A673 (cell line): ENCODE data around the gene PPP1R12A. TPM values are rescaled to one million over a fixed set of nuclear protein-coding genes. Genes with fewer than 3 reads are reported as not detected.

Experiments
- Bru-seq: library from RNA; stranded (reverse); fragments of 400-500 nt; gene quantifications from one replicate; lab custom pipeline; 2021; lab: Mats Ljungman, UMichigan
- BruChase-seq, 2 experiments: library from RNA; stranded (reverse); fragments of 400-500 nt; gene quantifications; one replicate each; lab custom pipeline; 2021; lab: Mats Ljungman, UMichigan
- BruUV-seq: library from RNA; stranded (reverse); fragments of 400-500 nt; replicated peaks from 2 replicates; lab custom pipeline; 2021; lab: Mats Ljungman, UMichigan
- CTCF ChIA-PET: fragments of 300-600 bp; sonication (Branson Sonifier 250); formaldehyde crosslinking; loops from one replicate; lab custom pipeline; 2022; ENCODE audit warnings: antibody characterized with exemption; lab: Charles Lee
- POLR2A ChIA-PET: fragments of 300-600 bp; sonication (Branson Sonifier 250); formaldehyde crosslinking; loops from one replicate; lab custom pipeline; 2022; ENCODE audit warnings: antibody characterized with exemption; ENCODE audit not compliant: low non-redundant PET; lab: Charles Lee
- DNase-seq: peaks from one replicate; pipeline ENCODE4 v3.0.0-alpha.2; 2015; ENCODE audit warnings: low spot score
- H3K27ac ChIP-seq: fragments of 200-600 bp; sonication (generic); 2 replicates; pipeline ENCODE4 v1.5.1; 2016; ENCODE audit warnings: mixed run types, low read depth, mild to moderate bottlenecking, mixed read lengths, antibody characterized with exemption, low read length; ENCODE audit not compliant: poor library complexity, severe bottlenecking
- H3K27me3 ChIP-seq: fragments of 200-600 bp; sonication (generic); replicated peaks from 2 replicates; pipeline ENCODE4 v1.6.1; 2017; ENCODE audit warnings: mixed run types, low read depth, mild to moderate bottlenecking, mixed read lengths, antibody characterized with exemption, low read length; ENCODE audit not compliant: insufficient read depth, poor library complexity
- H3K36me3 ChIP-seq: fragments of 200-600 bp; sonication (generic); 2 replicates; pipeline ENCODE4 v1.6.1; 2016; ENCODE audit warnings: mixed run types, mild to moderate bottlenecking, mixed read lengths, antibody characterized with exemption, low read length; ENCODE audit not compliant: insufficient read depth, poor library complexity, severe bottlenecking
- H3K4me1 ChIP-seq: fragments of 200-600 bp; sonication (generic); 2 replicates; pipeline ENCODE4 v1.6.1; 2017; ENCODE audit warnings: mixed run types, mild to moderate bottlenecking, mixed read lengths, antibody characterized with exemption, low read length; ENCODE audit not compliant: insufficient read depth, poor library complexity, severe bottlenecking
- H3K4me3 ChIP-seq: fragments of 200-600 bp; sonication (generic); 2 replicates; pipeline ENCODE4 v1.5.1; 2016; ENCODE audit warnings: low read depth, mixed run types, mild to moderate bottlenecking, mixed read lengths, low read length; ENCODE audit not compliant: poor library complexity, severe bottlenecking
- H3K9me3 ChIP-seq: fragments of 200-600 bp; sonication (generic); 2 replicates; pipeline ENCODE4 v1.6.1; 2016; ENCODE audit warnings: mixed run types, low read depth, mild to moderate bottlenecking, mixed read lengths, antibody characterized with exemption, low read length; ENCODE audit not compliant: poor library complexity, severe bottlenecking
- CTCF ChIP-seq: fragments of 300-800, 200-600 bp; sonication (generic); conservative IDR thresholded peaks from 2 replicates; pipeline ENCODE4 v1.5.1; 2017; ENCODE audit warnings: low read depth, mild to moderate bottlenecking, antibody characterized with exemption, low read length, moderate library complexity, mixed read lengths
- EZH2 ChIP-seq: fragments of 200-600 bp; sonication (generic); IDR thresholded peaks from 2 replicates; pipeline ENCODE4 v1.6.1; 2017; ENCODE audit warnings: borderline replicate concordance, low read depth, mild to moderate bottlenecking, mixed read lengths, antibody characterized with exemption, low read length; ENCODE audit not compliant: poor library complexity, severe bottlenecking
- intact Hi-C: fragments of 100-400 bp; cut with micrococcal nuclease; formaldehyde crosslinking; loops from one replicate; pipeline ENCODE4 v1.10.0; 2022; ENCODE audit not compliant: unreplicated experiment
- long read RNA-seq: library from polyadenylated mRNA; stranded (forward); transcript quantifications from one replicate; pipeline ENCODE4 v2.0.0, GENCODE V29; 2022
- total RNA-seq: library from RNA; stranded (reverse); gene quantifications from 2 replicates; pipeline ENCODE4 v1.2.3, GENCODE V29; 2021

PPP1R12A gene
- 80.8 and 81.2 TPM in 2 replicates for total RNA-seq
- Bru-seq, nascent RNA, result percentile 94 among the genes with signal in this experiment
- BruChase-seq, experiment 1, labeled RNA remaining after a 2-hour chase, result percentile 87 among the genes with signal in this experiment
- percentile 77 among the genes with signal in this experiment for BruChase-seq, experiment 2, labeled RNA remaining after a 6-hour chase
- long read RNA-seq, partial matches to known transcripts, result 64 of 78 reads
- long read RNA-seq, other reads (novel, unspliced or antisense), result 14 of 78 reads

GRCh38 chr12:79935021-79935623, at the start of gene PPP1R12A:
TSS of gene PPP1R12A (minus strand) at chr12:79935097. CDS start at chr12:79934931, 166 bp downstream.
- no TSS peak for BruUV-seq
- CTCF ChIA-PET, result no interaction called here

GRCh38 chr12:79983986-79984620, 49.2 kb upstream of the PPP1R12A start:
- no peaks in the 10 kb centered on the region for H3K4me1 ChIP-seq
- DNase-seq, result no peak
- no peaks in the 10 kb centered on the region for H3K36me3 ChIP-seq
- H3K27ac ChIP-seq, result no peak overlapping the region
- TF ChIP-seq EZH2 (no peak), CTCF (no peak)
- BruUV-seq, result no TSS peak
- H3K27me3 ChIP-seq, result no peaks in the 10 kb centered on the region
- no peak overlapping the region for H3K4me3 ChIP-seq
- intact Hi-C loops, result no loop called here
- ChIA-PET POLR2A (interaction anchor here (0.5 kb wide), 1 partner anchor 269 kb away, joined by 4 read pairs; no protein-coding TSS in a partner anchor), CTCF (no interaction called here)
- no peaks in the 10 kb centered on the region for H3K9me3 ChIP-seq

More at GRCh38 chr12:79935021-79935623, at the start of gene PPP1R12A:
- peak within 1 kb of the TSS; percentile 94 for H3K4me3 ChIP-seq
- POLR2A ChIA-PET, result no interaction called here
- H3K27me3 ChIP-seq, result no peaks in the 10 kb centered on the region
- no peaks in the 10 kb centered on the region for H3K36me3 ChIP-seq
- intact Hi-C loops, result no loop called here
- peak within 1 kb of the TSS; percentile 87 for H3K27ac ChIP-seq
- H3K9me3 ChIP-seq, result no peaks in the 10 kb centered on the region
- DNase-seq, result peak; percentile 98
- TF ChIP-seq EZH2 (no peak), CTCF (no peak; the same call in 1 of the 2 replicates)
- peaks cover 21% of the 10 kb centered on the region for H3K4me1 ChIP-seq

GRCh38 chr12:79983492-79983891, 48.6 kb upstream of the PPP1R12A start:
- CTCF ChIA-PET, result no interaction called here
- H3K27me3 ChIP-seq, result no peaks in the 10 kb centered on the region
- no TSS peak for BruUV-seq
- POLR2A ChIA-PET, result no interaction called here
- H3K4me1 ChIP-seq, result no peaks in the 10 kb centered on the region
- no peaks in the 10 kb centered on the region for H3K9me3 ChIP-seq
- H3K36me3 ChIP-seq, result no peaks in the 10 kb centered on the region
- H3K27ac ChIP-seq, result no peak overlapping the region
- no peak overlapping the region for H3K4me3 ChIP-seq
- intact Hi-C loops, result no loop called here
- DNase-seq, result peak; percentile 33
- no peak for TF ChIP-seq EZH2
- no peak for TF ChIP-seq CTCF
